Suppressor macrophage treated with lipopolysaccharide for 4 hours (primary cell): Measurements from ENCODE around the gene WFDC11.
A peak's percentile ranks its signal among the peaks of the same experiment; 100 is the strongest.

ENCODE experiments used
- DNase-seq: peaks from one replicate; pipeline ENCODE4 v3.0.0-alpha.2; 2020

Gene WFDC11

GRCh38 chr20:45621593-45621992, 48.4 kb downstream of the WFDC11 start:
- no peak for DNase-seq

GRCh38 chr20:45617591-45617990, 52.4 kb downstream of the WFDC11 start:
- no peak for DNase-seq

- no peak for DNase-seq
Measured at GRCh38 chr20:45612314-45612713, 57.7 kb downstream of the WFDC11 start.

- peak; percentile 54 for DNase-seq
Measured at GRCh38 chr20:45611054-45611453, 59.0 kb downstream of the WFDC11 start.

GRCh38 chr20:45607810-45608209, 62.2 kb downstream of the WFDC11 start:
- DNase-seq = no peak
